Measurements from ENCODE around the gene TULP4.

DNA sequence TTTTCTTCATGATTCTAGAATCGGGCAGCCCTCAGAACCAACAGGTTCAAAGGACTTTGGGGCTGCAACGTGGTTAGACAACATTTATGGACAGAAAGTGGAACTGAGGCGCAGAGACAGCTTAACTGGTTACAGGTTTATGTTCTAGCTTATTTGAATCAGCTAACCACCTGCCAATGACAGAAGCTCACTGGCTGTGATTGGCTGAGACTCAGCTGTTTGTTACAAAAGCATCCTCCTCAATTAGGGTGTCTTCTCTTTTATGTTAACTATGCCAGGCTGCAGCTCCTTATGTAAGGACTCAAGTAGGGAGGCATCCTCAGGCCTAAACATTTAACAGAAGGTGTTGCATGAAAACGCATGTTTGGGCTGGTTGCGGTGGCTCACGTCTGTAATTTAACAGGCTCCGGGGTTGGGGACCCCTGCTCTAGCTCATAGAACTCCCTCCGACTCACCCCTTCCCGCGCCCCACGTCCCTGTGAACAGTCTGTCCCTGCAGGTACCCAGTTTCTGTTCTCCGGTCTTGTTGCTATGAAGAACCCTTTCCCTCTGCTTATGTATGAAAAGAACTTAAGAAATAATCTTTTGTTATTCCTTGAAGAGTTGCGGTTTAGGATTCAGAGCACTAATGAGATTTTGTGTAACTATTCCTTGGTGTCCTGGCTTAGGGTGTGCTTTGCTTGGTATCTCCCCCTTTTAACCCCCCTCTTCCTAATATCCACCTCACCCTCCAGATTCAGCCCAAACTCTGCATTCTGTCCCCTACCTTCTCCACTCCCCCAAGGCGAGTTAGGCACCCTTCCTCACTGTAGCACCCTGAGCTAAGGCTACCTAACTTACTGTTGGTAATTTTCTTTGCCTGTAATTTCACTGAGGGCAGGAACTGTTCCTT is 246.4 kb downstream of the TULP4 start:
- TF ChIP-seq, protein P1, sequence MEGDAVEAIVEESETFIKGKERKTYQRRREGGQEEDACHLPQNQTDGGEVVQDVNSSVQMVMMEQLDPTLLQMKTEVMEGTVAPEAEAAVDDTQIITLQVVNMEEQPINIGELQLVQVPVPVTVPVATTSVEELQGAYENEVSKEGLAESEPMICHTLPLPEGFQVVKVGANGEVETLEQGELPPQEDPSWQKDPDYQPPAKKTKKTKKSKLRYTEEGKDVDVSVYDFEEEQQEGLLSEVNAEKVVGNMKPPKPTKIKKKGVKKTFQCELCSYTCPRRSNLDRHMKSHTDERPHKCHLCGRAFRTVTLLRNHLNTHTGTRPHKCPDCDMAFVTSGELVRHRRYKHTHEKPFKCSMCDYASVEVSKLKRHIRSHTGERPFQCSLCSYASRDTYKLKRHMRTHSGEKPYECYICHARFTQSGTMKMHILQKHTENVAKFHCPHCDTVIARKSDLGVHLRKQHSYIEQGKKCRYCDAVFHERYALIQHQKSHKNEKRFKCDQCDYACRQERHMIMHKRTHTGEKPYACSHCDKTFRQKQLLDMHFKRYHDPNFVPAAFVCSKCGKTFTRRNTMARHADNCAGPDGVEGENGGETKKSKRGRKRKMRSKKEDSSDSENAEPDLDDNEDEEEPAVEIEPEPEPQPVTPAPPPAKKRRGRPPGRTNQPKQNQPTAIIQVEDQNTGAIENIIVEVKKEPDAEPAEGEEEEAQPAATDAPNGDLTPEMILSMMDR (conservative IDR thresholded peaks at IDR 0.05; ENCODE audit: low read depth, low read length): no peak
- no peak for TF ChIP-seq EZH2 (IDR thresholded peaks at IDR 0.05; ENCODE audit: low read length, unreplicated experiment)

Measured in PC-3 (cell line).